NCI-H748 (cell line): ENCODE data around the gene C13orf46.

ENCODE experiments used
- DNase-seq: peaks from one replicate; lab custom pipeline; 2025; ENCODE audit not compliant: unreplicated experiment; lab: John Stamatoyannopoulos, UW

Gene C13orf46

DNA sequence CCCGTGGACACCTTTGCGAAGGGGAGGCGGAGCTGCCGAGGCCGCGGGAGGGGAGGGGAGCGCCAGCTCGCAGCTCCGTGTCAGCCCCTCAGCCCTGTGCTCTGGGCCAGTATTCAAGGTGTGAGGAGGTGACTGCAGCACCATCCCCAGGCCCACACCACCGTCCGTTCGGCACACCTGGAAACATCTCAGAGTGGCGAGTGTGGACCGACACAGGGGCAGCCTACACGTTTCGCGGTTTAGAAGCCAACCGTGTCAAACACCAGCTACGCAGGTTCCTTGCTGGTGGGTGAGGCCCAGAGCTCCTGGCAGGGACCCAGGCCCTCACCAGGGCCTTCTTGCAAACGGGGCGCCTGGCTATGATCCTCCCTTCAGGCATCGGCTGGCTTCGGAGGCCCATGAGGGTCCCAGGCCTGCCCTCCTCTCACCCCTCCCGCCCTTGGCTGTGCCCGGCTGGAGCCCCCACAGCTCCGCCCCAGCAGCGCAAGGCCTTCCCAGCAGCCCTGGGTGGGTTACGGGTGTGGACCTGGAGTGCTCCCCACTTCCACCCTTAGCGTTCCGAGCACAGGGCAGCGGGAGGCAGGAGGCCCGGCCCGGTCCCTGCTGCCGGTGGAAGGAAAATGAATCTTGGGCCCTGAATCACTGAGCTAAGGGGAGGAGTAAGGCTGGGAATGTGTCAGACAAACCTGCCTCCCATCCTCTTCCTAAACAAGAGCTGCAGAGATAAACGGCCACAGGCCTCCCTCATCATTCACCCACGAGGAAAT lies 1.2 kb downstream of the C13orf46 start:
- no peak for DNase-seq

- no peak for DNase-seq
Observed at GRCh38 chr13:113971471-113972231, 2.2 kb downstream of the C13orf46 start.

DNA sequence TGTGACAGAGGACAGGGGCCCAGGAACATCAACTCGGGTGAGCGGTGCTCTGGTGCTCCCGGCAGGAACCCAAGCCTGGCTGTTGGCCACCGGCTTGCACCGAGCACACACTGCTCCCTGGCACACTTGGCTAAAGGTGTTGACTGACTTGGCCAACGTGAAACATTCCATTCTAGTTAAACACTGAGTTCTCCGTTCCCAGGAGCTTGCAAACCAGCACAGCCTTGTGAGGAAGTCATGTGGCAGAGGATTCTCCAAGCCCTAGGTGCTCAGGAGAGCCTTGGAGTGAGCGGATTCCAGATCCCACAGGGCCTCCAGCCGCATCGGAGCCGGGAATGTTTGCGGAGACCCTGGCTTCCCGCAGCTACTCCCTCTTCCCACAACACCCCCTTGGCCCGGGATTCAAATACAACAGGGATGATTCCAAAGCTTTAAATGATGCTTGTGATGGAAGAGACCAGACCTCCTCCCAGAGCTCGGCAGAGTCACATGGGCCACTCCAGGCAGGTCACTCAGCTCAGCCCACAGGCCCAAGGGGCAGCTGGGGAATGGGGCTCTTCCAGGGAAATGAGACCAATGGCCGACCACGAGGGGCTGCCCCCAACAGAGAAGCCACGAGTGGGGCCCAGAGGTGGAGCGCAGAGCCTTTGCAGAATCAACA lies 2.9 kb downstream of the C13orf46 start:
- DNase-seq, result no peak

GRCh38 chr13:113969973-113970611 lies 3.8 kb downstream of the C13orf46 start:
- DNase-seq, result no peak

GRCh38 chr13:113969311-113969972 lies 4.4 kb downstream of the C13orf46 start:
- no peak for DNase-seq

- no peak for DNase-seq
Observed at GRCh38 chr13:113968463-113969310, 5.2 kb downstream of the C13orf46 start.

DNA sequence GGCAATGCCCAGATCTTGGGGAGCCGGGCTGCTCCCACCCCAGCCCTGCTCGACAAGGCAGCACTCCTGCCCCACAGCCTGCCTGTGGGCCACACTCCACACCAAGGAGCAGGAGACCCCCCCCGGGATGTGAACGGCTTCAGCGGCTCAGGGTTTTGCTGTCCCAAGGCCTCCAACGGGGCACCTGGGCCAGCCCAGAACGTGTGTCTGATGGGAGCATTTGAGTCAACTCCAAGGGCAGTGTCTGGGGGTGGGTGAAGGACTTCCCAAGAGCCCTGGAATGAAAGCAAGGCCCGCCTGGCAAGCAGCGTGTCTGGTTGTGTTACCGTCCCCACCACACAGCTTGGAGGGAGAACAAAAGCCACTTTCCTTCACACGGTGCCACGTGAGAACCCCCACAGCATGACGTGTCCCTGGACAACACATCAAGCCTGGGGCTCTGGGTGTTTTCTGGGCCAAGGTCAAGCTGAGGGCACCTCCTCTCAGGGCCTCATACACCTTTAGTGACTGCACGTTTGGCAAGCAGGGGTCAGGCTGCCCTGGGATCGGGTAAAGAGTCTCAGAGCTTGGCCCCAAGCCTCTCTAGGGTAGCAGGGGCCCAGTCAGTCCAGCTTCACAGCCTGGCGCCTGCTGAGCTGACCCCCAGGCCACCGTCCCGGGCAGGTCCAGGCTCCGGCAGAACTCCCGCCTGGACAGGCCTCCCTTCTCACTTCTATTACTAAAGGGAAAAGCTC lies 6.0 kb downstream of the C13orf46 start:
- DNase-seq, result no peak

GRCh38 chr13:113967206-113967720 lies 6.6 kb downstream of the C13orf46 start:
- DNase-seq, result no peak

DNA sequence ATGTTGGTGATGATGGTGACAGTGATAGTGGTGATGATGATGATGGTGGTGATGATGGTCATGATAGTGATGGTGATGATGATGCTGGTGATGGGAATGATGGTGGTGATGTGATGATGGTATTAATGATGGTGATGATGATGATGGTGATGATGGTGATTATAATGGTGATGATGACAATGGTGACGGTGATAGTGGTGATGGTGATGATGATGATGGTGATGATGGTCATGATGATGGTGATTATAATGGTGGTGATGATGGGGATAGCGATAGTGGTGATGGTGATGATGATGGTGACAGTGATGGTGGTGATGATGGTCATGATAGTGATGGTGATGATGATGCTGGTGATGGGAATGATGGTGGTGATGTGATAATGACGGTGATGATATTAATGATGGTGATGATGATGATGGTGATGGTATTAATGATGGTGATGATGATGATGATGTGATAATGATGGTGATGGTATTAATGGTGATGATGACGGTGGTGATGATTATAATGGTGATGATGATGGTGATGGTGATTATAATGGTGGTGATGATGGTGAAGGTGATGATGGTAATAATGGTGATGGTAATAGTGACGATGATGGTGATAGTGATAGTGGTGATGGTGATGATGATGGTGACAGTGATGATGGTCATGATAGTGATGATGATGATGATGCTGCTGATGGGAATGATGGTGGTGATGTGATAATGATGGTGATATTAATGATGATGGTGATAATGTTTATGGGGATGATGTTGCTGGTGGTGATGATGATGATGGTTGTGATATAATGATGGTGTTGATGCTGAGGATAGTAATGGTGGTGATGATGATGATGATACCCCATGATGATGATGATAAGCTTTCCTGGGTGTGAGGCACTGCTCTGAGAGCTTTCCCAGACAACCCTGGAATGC lies 7.7 kb downstream of the C13orf46 start:
- no peak for DNase-seq

DNA sequence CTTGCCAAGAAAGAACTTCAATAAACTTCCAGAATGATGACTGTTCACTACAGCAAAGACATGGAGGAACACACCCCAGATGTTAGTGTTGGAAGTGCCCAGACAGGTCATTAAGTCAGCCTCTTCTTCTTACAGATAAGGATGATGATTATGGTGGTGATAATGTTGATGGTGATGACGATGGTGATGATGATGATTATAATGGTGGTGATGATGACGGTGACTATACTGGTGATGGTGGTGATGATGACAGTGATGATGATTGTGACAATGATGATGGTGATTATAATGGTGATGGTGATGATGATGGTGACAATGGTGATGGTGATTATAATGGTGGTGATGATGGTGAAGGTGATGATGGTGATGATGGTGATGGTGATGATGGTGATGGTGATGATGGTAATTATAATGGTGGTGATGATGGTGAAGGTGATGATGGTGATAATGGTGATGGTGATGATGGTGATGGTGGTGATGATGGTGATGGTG lies 8.4 kb downstream of the C13orf46 start:
- no peak for DNase-seq

DNA sequence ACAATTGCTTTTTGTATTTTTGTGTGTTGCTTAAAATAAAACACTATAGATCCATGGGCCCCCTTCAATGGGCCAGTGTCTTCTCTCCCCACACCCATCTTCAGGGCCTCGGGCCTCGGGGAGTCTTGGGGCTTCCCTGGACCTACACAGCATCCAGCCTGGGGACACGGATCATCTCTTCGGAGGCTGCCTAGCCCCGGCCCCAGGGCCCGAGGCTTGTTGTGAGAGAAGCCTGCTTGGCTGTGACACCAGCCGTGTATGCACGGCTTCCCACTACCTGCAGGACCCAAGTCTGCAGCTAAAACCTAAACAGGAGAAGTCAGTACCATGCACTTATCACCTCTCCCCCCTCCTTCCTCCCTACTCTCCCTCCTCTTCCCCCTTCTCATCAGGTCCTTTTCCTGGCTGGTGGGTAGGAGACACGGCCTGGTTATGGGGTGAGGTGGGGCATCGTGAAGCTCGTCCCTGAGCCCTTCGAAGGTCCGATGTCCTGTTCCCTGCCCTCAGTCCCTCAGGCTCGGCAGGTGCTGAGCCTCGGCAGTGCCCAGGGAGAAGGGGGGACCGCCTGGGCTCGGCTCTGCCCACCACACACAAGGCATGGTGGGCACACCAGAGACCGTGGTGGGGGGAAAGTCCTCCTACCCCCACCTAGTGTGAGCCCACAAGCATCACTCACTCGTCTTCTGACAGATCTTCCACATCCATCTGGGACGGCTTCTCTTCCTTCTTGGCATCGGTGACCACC lies 9.5 kb downstream of the C13orf46 start:
- DNase-seq, result no peak

GRCh38 chr13:113963376-113963775 lies 10.5 kb downstream of the C13orf46 start:
- DNase-seq, result no peak

GRCh38 chr13:113962975-113963374 lies 10.9 kb downstream of the C13orf46 start:
- DNase-seq, result no peak

DNA sequence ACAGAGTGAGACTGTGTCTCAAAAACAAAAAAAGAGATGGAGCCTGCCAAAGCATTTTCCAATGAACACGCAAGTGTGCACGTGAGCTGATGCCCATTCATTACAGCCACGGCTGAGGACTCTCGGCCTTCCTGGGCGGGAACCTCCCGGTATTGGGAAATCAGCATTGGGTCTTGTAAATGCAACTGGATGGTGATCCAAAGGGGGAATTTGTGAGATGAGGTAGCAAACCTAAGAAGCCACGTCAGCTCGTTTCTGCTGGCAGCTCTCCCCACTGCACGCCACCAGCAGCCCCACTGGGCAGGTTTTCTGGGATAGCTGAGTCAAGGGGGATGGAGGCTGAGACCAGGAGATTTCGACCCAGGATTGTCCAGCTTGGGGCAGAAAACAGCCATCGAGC lies 11.5 kb downstream of the C13orf46 start:
- no peak for DNase-seq

DNA sequence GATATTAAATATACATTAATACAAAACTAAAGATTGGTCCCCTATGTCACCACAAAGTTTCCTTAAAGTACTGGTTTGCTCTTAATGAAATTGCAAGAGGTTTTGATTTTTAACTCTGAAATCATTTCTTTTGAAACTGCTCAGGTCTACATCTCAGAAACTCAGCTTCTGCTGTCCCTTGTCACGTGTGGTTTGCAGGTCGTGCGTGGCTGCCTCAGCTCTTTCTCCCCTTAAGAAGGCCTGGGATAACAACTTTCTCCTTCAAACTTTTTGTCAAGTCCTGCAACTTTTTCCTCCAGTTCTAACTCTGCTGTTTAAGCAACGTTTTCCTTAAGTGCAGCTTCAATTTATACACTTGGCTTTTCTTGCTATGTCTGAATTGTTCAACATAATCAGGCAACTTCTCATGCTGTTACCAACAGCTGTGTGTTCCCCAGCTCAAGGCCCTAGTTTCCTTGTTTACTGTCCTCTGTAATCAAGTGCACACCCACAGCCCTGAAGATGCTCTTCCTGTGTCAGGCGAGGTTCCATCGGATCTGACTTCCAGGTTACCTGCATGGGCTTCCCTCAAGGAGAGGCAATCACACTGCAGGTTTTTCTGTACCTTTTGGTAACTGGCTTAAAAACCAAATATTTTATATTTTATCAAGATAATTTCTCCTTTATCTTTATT lies 13.5 kb downstream of the C13orf46 start:
- DNase-seq, result no peak

DNA sequence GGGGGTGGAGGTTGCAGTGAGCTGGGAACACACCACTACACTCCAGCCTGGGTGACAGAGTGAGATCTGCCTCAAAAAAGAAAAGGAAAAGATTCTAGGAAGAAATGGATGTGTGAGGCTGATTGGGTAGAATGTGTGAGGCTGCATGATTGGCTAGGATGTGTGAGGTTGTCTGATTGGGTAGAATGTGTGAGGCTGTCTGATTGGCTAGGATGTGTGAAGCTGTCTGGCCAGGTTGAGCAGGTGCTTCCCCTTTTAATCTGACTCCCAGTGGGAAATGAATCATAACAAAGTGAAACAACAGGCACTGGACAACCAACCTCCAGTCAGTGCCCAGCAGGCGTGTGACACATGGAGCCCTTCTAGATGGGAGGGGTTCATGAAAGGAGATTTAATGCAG lies 14.7 kb downstream of the C13orf46 start:
- no peak for DNase-seq

GRCh38 chr13:113958373-113958772 lies 15.5 kb downstream of the C13orf46 start:
- DNase-seq, result no peak
